A673 (cell line): ENCODE data around the gene CTSS.

Experiments used
- CTCF ChIP-seq: fragments of 300-800, 200-600 bp; sonication (generic); conservative IDR thresholded peaks from 2 replicates; pipeline ENCODE4 v1.5.1; 2017; ENCODE audit warnings: low read depth, mild to moderate bottlenecking, antibody characterized with exemption, low read length, moderate library complexity, mixed read lengths
- EZH2 ChIP-seq: fragments of 200-600 bp; sonication (generic); IDR thresholded peaks from 2 replicates; pipeline ENCODE4 v1.6.1; 2017; ENCODE audit warnings: borderline replicate concordance, low read depth, mild to moderate bottlenecking, mixed read lengths, antibody characterized with exemption, low read length; ENCODE audit not compliant: poor library complexity, severe bottlenecking

- no peak for TF ChIP-seq CTCF
- TF ChIP-seq EZH2 = no peak
Measured at GRCh38 chr1:150749720-150750311, 15.8 kb downstream of the CTSS start.
